Hematopoietic multipotent progenitor cell treated with erythropoietin and hydrocortisone succinate and interleukin-3 and kit ligand, for 6 days (in vitro differentiated cells): ENCODE results near the gene PTPN1.
"Not testable (repeated sequence)": the region's sequence is repeated elsewhere in the genome, so short reads cannot be mapped to it uniquely, and the experiment has no call there.

Experiments
- DNase-seq: peaks from one replicate; pipeline ENCODE4 v3.0.0-alpha.2; 2015

Gene PTPN1

GRCh38 chr20:50620459-50620858 lies 110.3 kb downstream of the PTPN1 start:
- not testable (repeated sequence) for DNase-seq

- no peak for DNase-seq
These were observed 111.0 kb downstream of the PTPN1 start for GRCh38 chr20:50621068-50621665.

DNA sequence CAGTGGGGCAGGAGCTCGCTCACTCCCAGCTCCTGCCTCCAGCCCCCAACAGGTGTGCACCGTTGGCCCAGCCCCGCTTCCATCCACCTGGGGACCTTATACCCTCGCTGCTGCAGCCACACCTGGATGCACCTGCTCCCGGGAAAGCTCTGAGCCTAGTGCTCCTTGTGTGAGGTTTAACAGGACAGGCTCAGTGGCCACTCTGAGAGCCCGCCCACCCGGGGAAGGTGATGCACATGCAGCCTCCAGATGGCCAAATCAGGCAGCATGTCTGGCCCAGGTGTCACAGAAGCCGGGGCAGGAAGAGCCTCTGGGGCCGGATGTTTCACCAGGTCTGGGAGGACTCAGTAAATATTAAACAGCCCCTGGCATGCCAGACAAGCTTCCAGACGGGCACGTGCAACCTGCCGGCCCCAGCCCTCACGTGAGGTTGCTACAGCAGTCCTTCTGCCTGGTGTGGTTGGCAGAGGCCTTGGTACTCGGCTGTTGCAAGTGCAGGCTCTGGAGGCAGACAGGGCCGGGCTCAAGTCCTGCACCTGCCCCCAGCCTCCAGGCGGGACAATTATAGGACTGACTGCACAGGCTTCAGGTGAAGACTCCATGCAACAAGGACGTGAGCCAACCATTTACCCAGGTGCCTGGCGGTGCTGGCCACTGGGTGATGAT lies 114.3 kb downstream of the PTPN1 start:
- no peak for DNase-seq

DNA sequence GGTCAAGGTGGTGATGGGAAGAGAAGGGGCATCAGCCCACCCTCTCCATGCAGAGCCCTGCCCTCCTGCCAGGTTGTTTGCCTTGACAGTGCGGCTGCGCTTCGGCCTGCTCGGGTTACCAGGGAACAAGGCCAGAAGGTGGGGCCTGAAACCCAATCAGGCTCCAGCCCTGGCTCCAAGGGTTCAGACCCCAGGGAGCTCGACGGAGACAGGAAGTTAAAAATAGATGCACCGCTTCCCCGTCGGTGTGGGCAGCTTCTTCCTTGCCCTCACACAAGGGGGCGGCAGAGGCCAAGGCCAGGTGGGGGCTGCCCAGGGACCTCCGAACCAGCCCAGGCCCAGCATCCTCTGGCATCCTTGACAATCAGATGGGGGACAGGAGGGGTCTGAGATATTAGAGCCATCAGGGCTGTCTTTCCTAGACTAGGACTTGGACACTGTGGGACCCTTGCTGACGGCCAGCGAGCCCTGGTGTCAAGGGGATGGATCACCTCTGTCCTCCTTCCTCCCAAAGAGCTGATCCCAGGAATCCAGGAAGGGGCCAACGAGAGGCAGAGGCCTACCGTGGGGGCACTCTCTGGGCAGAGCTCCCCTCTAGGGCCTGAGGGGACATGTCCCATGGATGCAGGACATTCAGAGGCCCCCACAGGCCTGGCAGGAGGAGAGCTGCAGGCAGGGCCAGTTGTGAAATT lies 115.9 kb downstream of the PTPN1 start:
- DNase-seq: peak; percentile 57

DNA sequence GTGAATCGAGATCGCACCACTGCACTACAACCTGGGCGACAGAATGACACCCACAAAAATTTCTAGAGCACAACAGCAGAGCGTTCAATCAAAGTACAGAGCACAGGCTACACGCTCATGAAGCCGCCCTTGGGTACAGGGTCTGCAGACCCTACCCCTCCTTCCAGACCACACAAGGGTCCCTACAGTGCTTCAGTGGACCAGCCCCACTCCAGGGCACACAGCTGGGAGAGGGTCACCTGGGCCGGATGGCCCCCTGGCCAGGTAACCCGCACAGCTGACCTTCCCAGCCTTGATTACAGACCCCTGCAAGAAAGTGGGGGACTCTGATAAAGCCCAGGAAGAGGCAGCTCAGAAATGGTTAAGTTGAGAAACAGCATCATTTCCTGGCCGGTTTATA lies 117.6 kb downstream of the PTPN1 start:
- DNase-seq: no peak

- no peak for DNase-seq
These were observed 118.1 kb downstream of the PTPN1 start for GRCh38 chr20:50628332-50628731.

GRCh38 chr20:50628853-50629669 lies 118.9 kb downstream of the PTPN1 start:
- DNase-seq: no peak

DNA sequence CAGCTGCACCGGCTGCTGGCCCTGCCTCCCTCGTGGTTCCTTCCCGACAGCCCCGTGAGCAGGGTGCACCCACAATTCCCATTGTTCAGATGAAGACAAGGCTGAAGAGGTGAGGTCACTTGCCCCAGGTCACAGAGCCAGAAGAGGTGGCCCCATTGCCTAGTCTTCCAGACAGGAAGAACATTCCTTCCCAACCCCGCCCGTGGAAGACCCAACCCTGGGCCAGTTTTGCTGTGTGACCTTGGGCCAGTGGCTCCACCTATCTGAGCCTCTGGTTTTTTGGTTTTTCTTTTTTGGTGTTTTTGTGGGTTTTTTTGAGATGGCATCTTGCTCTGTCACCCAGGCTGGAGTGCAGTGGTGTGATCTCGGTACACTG lies 119.5 kb downstream of the PTPN1 start:
- no peak for DNase-seq

DNA sequence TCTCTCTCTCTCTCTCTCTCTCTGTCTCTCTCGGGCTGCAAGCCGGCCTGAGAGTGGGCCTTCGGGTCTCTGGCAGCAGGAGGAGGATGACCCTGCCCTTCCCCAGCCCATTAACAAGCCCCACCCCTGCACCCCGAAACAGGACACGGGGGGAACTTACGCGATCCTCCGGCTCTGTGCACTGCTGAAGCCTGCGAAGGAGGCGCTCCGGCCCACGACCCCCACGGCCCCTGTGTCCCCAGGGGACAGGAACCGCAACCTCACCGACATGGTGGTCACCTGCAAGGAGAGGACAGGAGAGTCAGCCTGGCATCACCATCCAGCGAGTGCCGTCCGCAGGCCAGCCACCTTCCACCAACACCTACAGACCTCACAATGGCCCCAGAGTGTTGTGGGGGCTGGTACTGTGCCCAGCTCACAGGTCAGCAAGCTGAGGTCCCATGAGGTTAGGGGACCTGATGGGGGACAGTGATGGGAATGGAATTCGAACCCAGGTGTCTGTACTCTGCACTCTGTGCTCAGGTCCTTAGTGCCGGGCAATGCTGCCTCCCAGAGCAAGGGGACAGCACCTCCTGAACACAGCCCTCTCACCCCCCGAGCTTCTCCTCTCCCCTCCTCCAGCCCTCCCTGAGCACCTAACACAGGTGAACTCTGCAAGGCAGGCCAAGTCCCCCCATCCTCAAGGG lies 120.5 kb downstream of the PTPN1 start:
- no peak for DNase-seq

DNA sequence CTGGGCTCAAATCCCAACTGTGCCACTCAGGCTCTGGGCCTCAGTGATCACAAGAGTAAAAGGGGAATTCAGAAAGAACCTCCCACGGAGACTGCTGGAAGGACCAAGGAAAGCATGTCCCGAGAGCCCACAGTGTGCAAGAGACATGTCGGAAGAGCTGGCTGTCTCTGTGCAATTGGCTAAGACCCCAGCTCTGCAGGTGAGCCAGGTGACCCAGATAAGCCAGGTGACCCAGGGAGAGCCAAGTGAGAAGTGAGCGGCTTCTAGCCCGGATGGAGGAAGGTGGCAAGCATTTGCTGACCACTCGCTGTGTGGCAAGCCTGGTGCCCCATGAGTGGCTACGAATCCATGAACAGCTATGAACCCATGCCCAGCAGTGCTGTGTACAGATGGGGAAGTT lies 122.1 kb downstream of the PTPN1 start:
- no peak for DNase-seq

- DNase-seq: no peak
These were observed 122.5 kb downstream of the PTPN1 start for GRCh38 chr20:50632701-50633100.

DNA sequence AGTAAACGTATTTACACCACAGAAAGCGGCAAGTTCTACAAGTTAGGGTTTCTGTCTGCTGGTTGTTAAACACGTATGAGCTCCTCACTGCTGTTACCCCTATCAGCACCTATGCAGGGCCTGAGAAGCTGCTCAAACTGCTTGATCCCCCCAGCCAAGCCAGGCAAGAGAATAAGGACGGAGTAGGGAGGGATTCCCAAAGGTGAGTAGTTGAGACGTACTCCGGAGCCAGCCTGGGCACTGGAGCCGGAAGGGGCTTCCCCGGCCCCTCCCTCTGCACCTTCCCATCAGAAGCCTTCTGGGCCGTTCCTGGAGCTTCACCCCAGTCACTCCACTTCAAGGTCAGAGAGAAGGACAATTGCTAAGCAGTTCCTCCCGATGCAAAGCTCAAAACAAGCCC lies 123.2 kb downstream of the PTPN1 start:
- DNase-seq: no peak

- DNase-seq: no peak
These were observed 124.0 kb downstream of the PTPN1 start for GRCh38 chr20:50634191-50634590.
